ENCODE measurements around the gene ZFYVE16. TPM values are rescaled to one million over a fixed set of nuclear protein-coding genes. Genes with fewer than 3 reads are reported as not detected.
A peak's percentile ranks its signal among the peaks of the same experiment; 100 is the strongest.

ZFYVE16 gene
- total and polyA plus RNA-seq, 4 donors = 14.5 to 102 (median 26.2) TPM

- no peaks in the 10 kb centered on the region for H3K27me3 ChIP-seq (ENCODE audit: control insufficient read depth in 3 of 3, insufficient read depth in 3 of 3, low read length in 2 of 3)
- H3K27ac ChIP-seq (ENCODE audit: low read depth in 1 of 2, low read length in 1 of 2) = no peak overlapping the region
- peaks cover 0 to 6% (median 1%) of the 10 kb centered on the region in 4 donors for H3K9me3 ChIP-seq (ENCODE audit: control insufficient read depth in 4 of 4, insufficient read depth in 3 of 4, low read length in 3 of 4)
- 97 to 100% methylated on average over 3 of the region's 3 CpGs for WGBS, 2 donors
- H3K9ac ChIP-seq (ENCODE audit: insufficient read depth in 1 of 2, low read length in 2 of 2) = no peak overlapping the region
- TF ChIP-seq, protein P1, sequence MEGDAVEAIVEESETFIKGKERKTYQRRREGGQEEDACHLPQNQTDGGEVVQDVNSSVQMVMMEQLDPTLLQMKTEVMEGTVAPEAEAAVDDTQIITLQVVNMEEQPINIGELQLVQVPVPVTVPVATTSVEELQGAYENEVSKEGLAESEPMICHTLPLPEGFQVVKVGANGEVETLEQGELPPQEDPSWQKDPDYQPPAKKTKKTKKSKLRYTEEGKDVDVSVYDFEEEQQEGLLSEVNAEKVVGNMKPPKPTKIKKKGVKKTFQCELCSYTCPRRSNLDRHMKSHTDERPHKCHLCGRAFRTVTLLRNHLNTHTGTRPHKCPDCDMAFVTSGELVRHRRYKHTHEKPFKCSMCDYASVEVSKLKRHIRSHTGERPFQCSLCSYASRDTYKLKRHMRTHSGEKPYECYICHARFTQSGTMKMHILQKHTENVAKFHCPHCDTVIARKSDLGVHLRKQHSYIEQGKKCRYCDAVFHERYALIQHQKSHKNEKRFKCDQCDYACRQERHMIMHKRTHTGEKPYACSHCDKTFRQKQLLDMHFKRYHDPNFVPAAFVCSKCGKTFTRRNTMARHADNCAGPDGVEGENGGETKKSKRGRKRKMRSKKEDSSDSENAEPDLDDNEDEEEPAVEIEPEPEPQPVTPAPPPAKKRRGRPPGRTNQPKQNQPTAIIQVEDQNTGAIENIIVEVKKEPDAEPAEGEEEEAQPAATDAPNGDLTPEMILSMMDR (IDR thresholded peaks at IDR 0.05; ENCODE audit: control extremely low read depth, extremely low read depth) = no peak
- DNase-seq = no peak
- no peak overlapping the region for H3K4me3 ChIP-seq
- peaks cover 0 to 29% (median 16%) of the 10 kb centered on the region in 4 donors for H3K36me3 ChIP-seq (ENCODE audit: control insufficient read depth in 4 of 4, insufficient read depth in 4 of 4, low read length in 4 of 4)
- H3K4me1 ChIP-seq (ENCODE audit: control insufficient read depth in 5 of 5, insufficient read depth in 5 of 5, low read length in 5 of 5) = peaks cover 0 to 3% (median 0%) of the 10 kb centered on the region in 5 donors
- no peak for ATAC-seq (ENCODE audit: insufficient read depth, low FRiP score)
These were observed 75.9 kb downstream of the ZFYVE16 start for GRCh38 chr5:80483636-80484232.

- DNase-seq (peak in 1 of 3 donors; percentile 15), ATAC-seq (ENCODE audit: insufficient read depth, low FRiP score) (no peak)
- Histone ChIP-seq H3K36me3 (ENCODE audit: control insufficient read depth in 4 of 4, insufficient read depth in 4 of 4, low read length in 4 of 4) (peaks cover 0 to 6% (median 3%) of the 10 kb centered on the region in 4 donors), H3K9me3 (ENCODE audit: control insufficient read depth in 4 of 4, insufficient read depth in 3 of 4, low read length in 3 of 4) (peaks cover 0 to 4% (median under 1%) of the 10 kb centered on the region in 4 donors), H3K4me1 (ENCODE audit: control insufficient read depth in 5 of 5, insufficient read depth in 5 of 5, low read length in 5 of 5) (peaks cover 0 to 4% (median 0%) of the 10 kb centered on the region in 5 donors), H3K4me3 (peak overlapping the region; percentile 68), H3K27ac (ENCODE audit: low read depth in 1 of 2, low read length in 1 of 2) (peak overlapping the region; percentile 63 to 90), H3K9ac (ENCODE audit: insufficient read depth in 1 of 2, low read length in 2 of 2) (peak overlapping the region; percentile 63 to 92), H3K27me3 (ENCODE audit: control insufficient read depth in 3 of 3, insufficient read depth in 3 of 3, low read length in 2 of 3) (no peaks in the 10 kb centered on the region)
- TF ChIP-seq, protein P1 (IDR thresholded peaks at IDR 0.05; ENCODE audit: control extremely low read depth, extremely low read depth) = no peak
- WGBS, 2 donors = 58 to 63% methylated on average over 18 of the region's 18 CpGs
These were observed 79.6 kb downstream of the ZFYVE16 start for GRCh38 chr5:80487444-80487828.

DNA sequence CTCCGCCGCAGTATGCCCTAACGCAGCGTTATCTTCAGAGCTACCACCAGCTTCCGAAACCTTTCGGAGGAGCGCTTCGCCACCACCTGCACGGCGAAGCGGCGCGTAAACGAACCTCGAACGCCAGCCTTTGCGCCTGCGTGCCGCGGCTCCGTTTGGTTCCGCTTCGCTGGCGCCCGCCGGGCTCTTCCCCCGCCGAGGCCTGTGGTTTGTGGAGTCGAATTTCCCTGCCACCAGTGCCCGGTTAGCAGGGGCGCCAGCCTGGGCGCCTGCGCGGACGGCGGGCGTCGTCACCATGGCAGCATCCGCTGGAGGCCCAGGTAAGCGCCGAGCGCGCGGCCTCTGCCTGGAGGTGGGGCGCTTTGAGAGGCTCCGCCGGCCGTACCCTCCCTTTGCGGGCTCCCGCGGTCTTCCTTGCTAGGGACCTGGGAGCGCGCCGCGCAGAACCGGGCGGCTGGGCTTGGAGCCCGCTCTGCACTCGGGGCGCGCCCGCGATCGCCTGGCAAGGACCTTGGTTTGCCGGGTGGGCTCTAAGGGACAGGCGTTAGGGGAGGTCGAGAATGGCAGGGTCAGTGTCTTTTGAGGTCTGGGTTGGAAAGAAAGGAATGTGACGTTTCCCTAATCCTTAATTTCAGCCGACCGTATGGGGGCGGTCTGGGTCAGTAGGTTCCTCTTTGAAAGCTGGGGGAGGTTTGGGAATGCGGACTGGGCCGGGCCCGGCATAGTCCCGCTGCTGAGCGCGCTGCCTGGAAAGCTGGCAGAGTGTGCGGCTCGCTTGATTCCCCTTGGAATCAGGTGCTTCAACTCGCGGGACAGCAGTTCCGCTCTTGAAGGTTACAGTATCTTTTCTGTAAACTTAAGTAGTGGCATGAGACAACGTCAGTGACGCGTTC lies 80.2 kb downstream of the ZFYVE16 start, which contains the start of gene FAM151B:
FAM151B (plus strand) TSS at position 272 of the 893 bp plus-strand sequence; CDS start at position 296, 24 bp downstream.
- peak; percentile 92 for ATAC-seq (ENCODE audit: insufficient read depth, low FRiP score)
- peak within 1 kb of the TSS; percentile 68 for H3K4me3 ChIP-seq
- H3K27me3 ChIP-seq (ENCODE audit: control insufficient read depth in 3 of 3, insufficient read depth in 3 of 3, low read length in 2 of 3) = no peaks in the 10 kb centered on the region
- peaks cover 0 to 4% (median under 1%) of the 10 kb centered on the region in 4 donors for H3K9me3 ChIP-seq (ENCODE audit: control insufficient read depth in 4 of 4, insufficient read depth in 3 of 4, low read length in 3 of 4)
- TF ChIP-seq, protein P1 (IDR thresholded peaks at IDR 0.05; ENCODE audit: control extremely low read depth, extremely low read depth) = no peak
- H3K4me1 ChIP-seq (ENCODE audit: control insufficient read depth in 5 of 5, insufficient read depth in 5 of 5, low read length in 5 of 5) = peaks cover 0 to 4% (median 0%) of the 10 kb centered on the region in 5 donors
- peak within 1 kb of the TSS; percentile 63 to 90 for H3K27ac ChIP-seq (ENCODE audit: low read depth in 1 of 2, low read length in 1 of 2)
- WGBS, 2 donors = 0 to 1% methylated on average over 84 to 85 of the region's 85 CpGs
- DNase-seq = peak; percentile 86 to 93 (median 90)
- peak within 1 kb of the TSS; percentile 63 to 92 for H3K9ac ChIP-seq (ENCODE audit: insufficient read depth in 1 of 2, low read length in 2 of 2)
- peaks cover 0 to 6% (median 3%) of the 10 kb centered on the region in 4 donors for H3K36me3 ChIP-seq (ENCODE audit: control insufficient read depth in 4 of 4, insufficient read depth in 4 of 4, low read length in 4 of 4)
